Middle frontal gyrus (tissue), 1 donor: ENCODE data around the gene SMAGP.
"Not testable (repeated sequence)": the region's sequence is repeated elsewhere in the genome, so short reads cannot be mapped to it uniquely, and the experiment has no call there.

ENCODE experiments used
- DNase-seq: peaks from one replicate; pipeline ENCODE4 v3.0.0-alpha.2; 2015; ENCODE audit warnings: low spot score; ENCODE audit errors: extremely low spot score

The SMAGP gene

GRCh38 chr12:51265024-51265423 is 5.2 kb downstream of the SMAGP start:
- no peak for DNase-seq

GRCh38 chr12:51264297-51264696 is 5.9 kb downstream of the SMAGP start:
- DNase-seq = no peak

GRCh38 chr12:51263341-51263740 is 6.9 kb downstream of the SMAGP start:
- no peak for DNase-seq

- DNase-seq = no peak
Measured at GRCh38 chr12:51262758-51263177, 7.4 kb downstream of the SMAGP start.

- not testable (repeated sequence) for DNase-seq
Measured at GRCh38 chr12:51259600-51259999, 10.6 kb downstream of the SMAGP start.

- DNase-seq = no peak
Measured at GRCh38 chr12:51254536-51254935, 15.7 kb downstream of the SMAGP start.

- DNase-seq = no peak
Measured at GRCh38 chr12:51253276-51253675, 16.9 kb downstream of the SMAGP start.

- no peak for DNase-seq
Measured at GRCh38 chr12:51247523-51248206, 22.6 kb downstream of the SMAGP start.

GRCh38 chr12:51246254-51246853 is 23.9 kb downstream of the SMAGP start:
- DNase-seq = no peak

GRCh38 chr12:51245476-51246253 is 24.6 kb downstream of the SMAGP start:
- DNase-seq = no peak

GRCh38 chr12:51244269-51244668 is 25.9 kb downstream of the SMAGP start:
- DNase-seq = no peak

- DNase-seq = no peak
Measured at GRCh38 chr12:51242876-51243275, 27.3 kb downstream of the SMAGP start.

GRCh38 chr12:51242120-51242519 is 28.1 kb downstream of the SMAGP start:
- DNase-seq = no peak

- no peak for DNase-seq
Measured at GRCh38 chr12:51240971-51241370, 29.2 kb downstream of the SMAGP start.

- peak; percentile 93 for DNase-seq
Measured at GRCh38 chr12:51238510-51239334, 31.5 kb downstream of the SMAGP start, which contains the start of gene DAZAP2. TSS of gene DAZAP2 (plus strand) at chr12:51238826. CDS start at chr12:51238908, 82 bp downstream.

GRCh38 chr12:51238037-51238509 is 32.1 kb downstream of the SMAGP start:
- DNase-seq = no peak

GRCh38 chr12:51234530-51234929 is 35.7 kb downstream of the SMAGP start:
- no peak for DNase-seq

GRCh38 chr12:51232642-51233041 is 37.6 kb downstream of the SMAGP start:
- DNase-seq = no peak

GRCh38 chr12:51229116-51229809 is 41.0 kb downstream of the SMAGP start:
- no peak for DNase-seq

- no peak for DNase-seq
Measured at GRCh38 chr12:51227962-51228361, 42.3 kb downstream of the SMAGP start.

- not testable (repeated sequence) for DNase-seq
Measured at GRCh38 chr12:51227112-51227511, 43.1 kb downstream of the SMAGP start.
